A549 (cell line): ENCODE measurements around the gene KRT8. TPM values are rescaled to one million over a fixed set of nuclear protein-coding genes. Genes with fewer than 3 reads are reported as not detected.
A peak's percentile ranks its signal among the peaks of the same experiment; 100 is the strongest.

Experiments used
- ATAC-seq, 2 experiments: fragments of 200-7000 bp in 1 of 2; fragments of >200 bp in 1 of 2; cut with Nextera tagmentation in 1 of 2; cut with Tn5 transposase in 1 of 2; 3 replicates each; pipeline versions ENCODE4 v1.8.0 to v1.9.1; 2018 to 2020; ENCODE audit warnings: mild to moderate bottlenecking in 1 of 2, moderate library complexity in 1 of 2
- CTCF ChIA-PET: fragments of 300-600 bp; sonication (Branson Sonifier 250); formaldehyde crosslinking; extraction: SDS; loops from one replicate; lab custom pipeline; 2021; ENCODE audit warnings: antibody characterized with exemption, inconsistent platforms; lab: Yijun Ruan, JAX
- POLR2A ChIA-PET: fragments of 350-600 bp; formaldehyde crosslinking; extraction: SDS; loops from one replicate; lab custom pipeline; 2021; ENCODE audit warnings: antibody characterized with exemption, inconsistent platforms; lab: Yijun Ruan, JAX
- DNase-seq, 2 experiments: peaks; one replicate each; pipeline versions ENCODE4 v3.0.0 to v3.0.0-alpha.2; 2011 to 2016; ENCODE audit warnings: low read depth in 1 of 2, low spot score in 1 of 2
- FAIRE-seq: peaks from 2 replicates; lab custom pipeline; 2011; peaks lifted over from hg19 to GRCh38; lab: Jason Lieb, UNC
- H3K27ac ChIP-seq, 2 experiments: fragments of >200 bp; sonication (Bioruptor Twin); formaldehyde crosslinking; 3 replicates each; pipeline ENCODE4 v1.5.1; 2016 to 2017
- H3K4me1 ChIP-seq: fragments of >200 bp; sonication (Bioruptor Twin); formaldehyde crosslinking; 3 replicates; pipeline ENCODE4 v1.6.1; 2016
- H3K4me2 ChIP-seq: fragments of >200 bp; sonication (Bioruptor Twin); formaldehyde crosslinking; 3 replicates; pipeline ENCODE4 v1.6.1; 2016
- H3K4me3 ChIP-seq: fragments of >200 bp; sonication (Bioruptor Twin); formaldehyde crosslinking; 3 replicates; pipeline ENCODE4 v1.5.1; 2016
- H3K9me3 ChIP-seq: fragments of >200 bp; sonication (Bioruptor Twin); formaldehyde crosslinking; 3 replicates; pipeline ENCODE4 v1.6.1; 2016
- BCL3 ChIP-seq: fragments of >200 bp; sonication (Bioruptor Twin); formaldehyde crosslinking; IDR thresholded peaks from 3 replicates; pipeline ENCODE4 v1.6.1; 2016
- BHLHE40 ChIP-seq: IDR thresholded peaks from 2 replicates; pipeline ENCODE4 v1.6.1; 2012; ENCODE audit warnings: low read depth, low read length, inconsistent platforms
- CBX2 ChIP-seq: fragments of 200-600 bp; sonication (generic); IDR thresholded peaks from 2 replicates; pipeline ENCODE4 v1.6.1; 2016; ENCODE audit warnings: low read depth, mild to moderate bottlenecking, borderline replicate concordance
- CTCF ChIP-seq: fragments of >200 bp; sonication (Bioruptor Twin); formaldehyde crosslinking; IDR thresholded peaks from 3 replicates; pipeline ENCODE4 v1.5.1; 2016
- E2F6 ChIP-seq: IDR thresholded peaks from 2 replicates; pipeline ENCODE4 v1.6.1; 2012; ENCODE audit warnings: low read depth, borderline replicate concordance
- EHF ChIP-seq: fragments of 250-450 bp; sonication (Bioruptor Pico); IDR thresholded peaks from 2 replicates; pipeline ENCODE4 v1.5.0; 2020; ENCODE audit warnings: mild to moderate bottlenecking
- FOSB ChIP-seq: fragments of 250-450 bp; sonication (Bioruptor Pico); IDR thresholded peaks from 2 replicates; pipeline ENCODE4 v1.5.0; 2020; ENCODE audit warnings: mild to moderate bottlenecking, moderate library complexity
- FOSL2 ChIP-seq, 2 experiments: fragments of 450-650 bp in 1 of 2; fragments of >200 bp in 1 of 2; sonication (Bioruptor Twin) in 1 of 2; formaldehyde crosslinking; IDR thresholded peaks; 2 replicates each; pipeline versions ENCODE4 v1.5.0 to v1.6.1; 2016 to 2020; ENCODE audit warnings: mild to moderate bottlenecking in 1 of 2, moderate library complexity in 1 of 2
- GATA3 ChIP-seq: IDR thresholded peaks from 2 replicates; pipeline ENCODE4 v1.6.1; 2012; ENCODE audit warnings: borderline replicate concordance
- HMGXB4 ChIP-seq: fragments of 250-450 bp; sonication (Bioruptor Pico); IDR thresholded peaks from 2 replicates; pipeline ENCODE4 v1.5.0; 2021; ENCODE audit warnings: mild to moderate bottlenecking, moderate library complexity, borderline replicate concordance
- HOXA7 ChIP-seq: fragments of 250-450 bp; sonication (Bioruptor Pico); IDR thresholded peaks from 2 replicates; pipeline ENCODE4 v1.5.0; 2020; ENCODE audit warnings: mild to moderate bottlenecking, moderate library complexity
- HOXB13 ChIP-seq: fragments of 250-450 bp; sonication (Bioruptor Pico); IDR thresholded peaks from 2 replicates; pipeline ENCODE4 v1.5.0; 2020; ENCODE audit warnings: low read depth, mild to moderate bottlenecking, moderate library complexity
- KDM5A ChIP-seq: fragments of 200-600 bp; sonication (generic); IDR thresholded peaks from 2 replicates; pipeline ENCODE4 v1.6.1; 2016; ENCODE audit warnings: antibody characterized with exemption, mild to moderate bottlenecking
- MAFK ChIP-seq: fragments of 450-650 bp; IDR thresholded peaks from 2 replicates; pipeline ENCODE4 v1.6.1; 2014; ENCODE audit not compliant: partially characterized antibody
- RAD21 ChIP-seq, 2 experiments: fragments of >200 bp in 1 of 2; sonication (Bioruptor Twin) in 1 of 2; formaldehyde crosslinking in 1 of 2; IDR thresholded peaks in 1 of 2; conservative IDR thresholded peaks in 1 of 2; 2 replicates in 1 of 2; 3 replicates in 1 of 2; pipeline ENCODE4 v1.6.1; 2012 to 2018; ENCODE audit warnings: inconsistent platforms in 1 of 2
- RCOR1 ChIP-seq: fragments of 150-350 bp; IDR thresholded peaks from 2 replicates; pipeline ENCODE4 v1.6.1; 2014; ENCODE audit warnings: antibody characterized with exemption, low read length, low read depth
- REST ChIP-seq: fragments of 200-600 bp; sonication (generic); IDR thresholded peaks from 2 replicates; pipeline ENCODE4 v1.6.1; 2016; ENCODE audit warnings: antibody characterized with exemption, mild to moderate bottlenecking, moderate library complexity
- SMC3 ChIP-seq: fragments of >200 bp; sonication (Bioruptor Twin); formaldehyde crosslinking; IDR thresholded peaks from 3 replicates; pipeline ENCODE4 v1.6.1; 2018; ENCODE audit warnings: inconsistent platforms
- SREBF2 ChIP-seq: fragments of 450-650 bp; IDR thresholded peaks from 2 replicates; pipeline ENCODE4 v1.6.1; 2014; ENCODE audit warnings: mild to moderate bottlenecking, moderate library complexity
- USF2 ChIP-seq: fragments of 450-650 bp; IDR thresholded peaks from 2 replicates; pipeline ENCODE4 v1.6.1; 2014; ENCODE audit warnings: antibody characterized with exemption
- ZFP36 ChIP-seq: fragments of 450-650 bp; IDR thresholded peaks from 2 replicates; pipeline ENCODE4 v1.6.1; 2014; ENCODE audit warnings: borderline replicate concordance; ENCODE audit not compliant: partially characterized antibody
- ZNF302 ChIP-seq: fragments of 250-450 bp; sonication (Bioruptor Pico); IDR thresholded peaks from 2 replicates; pipeline ENCODE4 v1.9.0; 2021; ENCODE audit warnings: inconsistent platforms, mild to moderate bottlenecking, moderate library complexity
- ZSCAN20 ChIP-seq: fragments of 250-450 bp; sonication (Bioruptor Pico); IDR thresholded peaks from 2 replicates; pipeline ENCODE4 v1.8.0; 2022; ENCODE audit warnings: mild to moderate bottlenecking, moderate library complexity
- WGBS: methylation state at CpG from one replicate; pipeline ENCODE4 v1.1.6; 2017; ENCODE audit errors: missing lambda C conversion rate; 5-methylcytosine and 5-hydroxymethylcytosine counted together
- polyA plus RNA-seq, 4 experiments: library from polyadenylated mRNA; depleted of rRNA in 3 of 4; stranded (reverse); fragments of >200 nt; fragmentation: RNase III in 1 of 4; extraction: RNeasy Plus Mini Kit Qiagen cat#74134 plus additional on column Dnase treatment in 1 of 4; gene quantifications; 2 replicates in 3 of 4; 3 replicates in 1 of 4; pipeline ENCODE4 v1.2.3, GENCODE V29; 2011 to 2017

The KRT8 gene
- polyA plus RNA-seq, 2 of the 4 experiments (the other 2 are of a cell fraction), result 2,250 to 3,633 TPM

- peak; percentile 11; the same call in 1 of the 2 replicates for TF ChIP-seq FOSB
- TF ChIP-seq HOXA7, result no peak
- TF ChIP-seq HMGXB4 (CRISPR knock-in tag), result no peak
- TF ChIP-seq ZSCAN20, result no peak
- TF ChIP-seq CBX2, result no peak
- peak; percentile 16; the same call in 1 of the 2 replicates for TF ChIP-seq HOXB13
- peak; percentile 3; the same call in 1 of the 2 replicates for TF ChIP-seq ZNF302 (CRISPR knock-in tag)
- no peak for TF ChIP-seq BHLHE40
- TF ChIP-seq RCOR1, result no peak
- Histone ChIP-seq H3K27ac (peak overlapping the region; percentile 96 to 97), H3K4me3 (peak overlapping the region; percentile 91), H3K4me2 (peak overlapping the region; percentile 93), H3K9me3 (no peaks in the 10 kb centered on the region), H3K4me1 (peaks cover 71% of the 10 kb centered on the region)
- WGBS, result 50% methylated on average over 12 of the region's 12 CpGs
- FAIRE-seq (no peak), DNase-seq (no peak), ATAC-seq (no peak)
- CTCF ChIA-PET, result interaction anchor here (1.1 to 9.8 kb wide), 7 partner anchors 9 to 68 kb away, joined by 4 to 112 read pairs (median 17); partner anchors contain the start of gene KRT8
- POLR2A ChIA-PET, result interaction anchor here (1.6 to 9.4 kb wide), 5 partner anchors 22 to 52 kb away, joined by 3 to 208 read pairs (median 50); partner anchors contain the start of gene KRT8
These were observed 43.0 kb upstream of the KRT8 start for GRCh38 chr12:52947738-52948423.

GRCh38 chr12:52946797-52947547 is 42.1 kb upstream of the KRT8 start:
- WGBS, result 32% methylated on average over 10 of the region's 10 CpGs
- POLR2A ChIA-PET, result interaction anchor here (2.0 to 9.4 kb wide), 4 partner anchors 21 to 51 kb away, joined by 14 to 208 read pairs (median 52); partner anchors contain the start of gene KRT8
- TF ChIP-seq MAFK (no peak), ZFP36 (no peak), USF2 (no peak), BCL3 (no peak), CTCF (no peak), GATA3 (0 out of 2 replicates have a peak, but pooled peaks have one; percentile 44), KDM5A (no peak), RAD21 (conservative IDR thresholded peaks at IDR 0.05 in 1 of 2, IDR thresholded peaks at IDR 0.05 in 1 of 2) (no peak), FOSL2 (IDR thresholded peaks at IDR 0.05) (no peak), FOSL2 (CRISPR knock-in tag; IDR thresholded peaks at IDR 0.05) (no peak), SREBF2 (no peak), SMC3 (0 out of 3 replicates have a peak, but pooled peaks have one; percentile 6), E2F6 (no peak), REST (no peak), EHF (0 out of 2 replicates have a peak, but pooled peaks have one; percentile 32), FOSB (0 out of 2 replicates have a peak, but pooled peaks have one; percentile 26)

More at GRCh38 chr12:52946797-52947547, 42.1 kb upstream of the KRT8 start:
- peak overlapping the region; percentile 93 for H3K4me2 ChIP-seq
- H3K27ac ChIP-seq, result peak overlapping the region; percentile 96 to 97
- DNase-seq (peak in 1 of 2 experiments; percentile 44), ATAC-seq (no peak), FAIRE-seq (no peak)
- H3K4me1 ChIP-seq, result peaks cover 69% of the 10 kb centered on the region
- H3K9me3 ChIP-seq, result no peaks in the 10 kb centered on the region
- CTCF ChIA-PET, result interaction anchor here (1.1 to 9.8 kb wide), 12 partner anchors 9 to 804 kb away, joined by 3 to 112 read pairs (median 12); partner anchors contain the start of gene KRT8
- H3K4me3 ChIP-seq, result no peak overlapping the region
